ENCODE measurements around the gene BNC2.

The BNC2 gene

DNA sequence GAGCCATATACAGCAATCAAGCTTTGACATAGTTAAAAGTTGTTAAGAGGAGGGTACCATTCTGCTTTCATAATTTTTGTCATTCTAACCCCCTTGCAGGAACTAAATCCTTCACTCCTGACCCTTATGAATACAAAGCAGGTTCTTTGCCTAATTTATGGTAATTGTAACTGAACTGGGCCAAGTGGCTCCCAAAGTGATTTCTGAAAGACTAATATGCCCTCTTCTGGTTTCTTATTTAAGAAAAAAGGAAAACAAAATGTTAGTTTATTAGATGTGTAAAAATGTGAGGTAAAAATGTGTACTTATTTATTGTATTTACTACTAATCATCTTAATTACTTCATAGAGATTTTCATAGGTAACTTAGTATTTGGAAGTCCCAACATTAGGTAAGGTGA is 268.5 kb downstream of the BNC2 start:
- no peak for DNase-seq (ENCODE audit: low spot score)

DNA sequence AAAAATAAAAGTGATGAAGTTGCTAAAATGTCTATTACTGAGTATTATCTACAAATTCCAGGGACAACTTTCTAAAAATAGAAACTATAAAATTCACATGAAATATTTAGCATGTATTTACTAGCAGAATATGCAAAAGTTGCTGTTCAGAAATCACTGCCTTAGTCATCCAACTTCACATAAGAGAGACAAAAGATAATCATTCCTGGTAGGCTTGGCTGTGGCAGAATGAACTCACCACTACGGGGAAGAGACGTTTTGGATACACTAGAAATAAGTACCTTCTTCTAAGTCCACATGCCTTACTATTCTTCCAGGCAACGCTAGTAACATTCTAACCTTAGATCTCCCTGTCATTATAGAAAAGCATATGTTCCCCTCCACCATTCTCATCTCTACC is 272.2 kb downstream of the BNC2 start:
- no peak for DNase-seq (ENCODE audit: low spot score)

DNA sequence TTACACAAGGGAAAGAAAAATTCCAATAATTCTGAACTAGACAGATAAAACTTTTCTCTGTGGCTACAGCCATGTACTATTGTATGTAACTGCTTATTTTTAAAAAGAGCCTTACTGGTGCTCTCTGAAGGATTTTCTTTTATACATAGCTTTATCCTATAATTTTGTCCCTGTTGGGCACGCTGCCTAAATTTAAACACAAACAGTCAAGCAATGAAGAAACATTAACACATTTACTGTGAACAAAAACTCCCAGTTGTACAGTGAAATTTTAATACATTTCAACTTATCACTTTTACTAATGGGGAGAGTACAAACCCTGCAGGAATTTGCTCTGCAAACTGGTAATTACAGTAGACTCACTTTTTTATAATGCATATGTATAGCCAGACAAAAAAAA is 273.3 kb downstream of the BNC2 start:
- DNase-seq (ENCODE audit: low spot score) = no peak

DNA sequence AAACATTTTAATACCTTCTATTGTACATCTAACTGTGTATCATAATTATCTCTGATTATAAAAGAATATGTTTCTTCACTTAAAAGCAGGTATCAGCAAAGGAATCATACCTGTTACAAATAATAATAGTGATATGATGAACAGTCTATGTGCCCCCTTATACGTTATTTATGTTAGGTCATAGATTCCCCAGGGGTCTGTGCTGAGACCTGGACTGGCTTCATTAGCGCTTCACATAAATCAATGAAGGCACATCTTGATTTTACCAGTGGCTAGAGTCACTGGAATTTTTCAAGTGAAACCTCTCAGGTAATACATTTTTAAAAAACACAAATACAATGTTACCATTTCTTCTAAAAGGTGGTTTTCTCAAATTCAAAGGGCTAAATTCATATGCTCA is 275.2 kb downstream of the BNC2 start:
- no peak for DNase-seq (ENCODE audit: low spot score)

DNA sequence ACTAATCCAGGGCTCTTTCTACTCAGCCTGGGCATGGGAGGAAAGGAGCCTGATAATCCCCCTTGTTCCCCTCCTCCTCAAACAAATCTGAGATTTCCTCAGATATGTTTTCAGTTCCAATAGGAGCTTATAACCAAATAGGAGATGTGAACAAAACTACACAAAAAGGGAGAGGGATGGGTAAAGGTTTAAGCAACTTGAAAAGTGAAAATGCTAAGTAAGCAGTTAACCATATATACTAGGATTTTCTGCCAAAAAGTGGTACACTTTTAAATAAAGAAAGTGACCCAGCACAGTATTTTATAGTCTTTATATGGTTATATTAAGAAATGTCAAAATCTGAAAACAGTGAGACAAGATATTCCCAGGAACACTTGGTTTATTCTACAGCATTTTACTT is 275.7 kb downstream of the BNC2 start:
- DNase-seq (ENCODE audit: low spot score) = no peak

DNA sequence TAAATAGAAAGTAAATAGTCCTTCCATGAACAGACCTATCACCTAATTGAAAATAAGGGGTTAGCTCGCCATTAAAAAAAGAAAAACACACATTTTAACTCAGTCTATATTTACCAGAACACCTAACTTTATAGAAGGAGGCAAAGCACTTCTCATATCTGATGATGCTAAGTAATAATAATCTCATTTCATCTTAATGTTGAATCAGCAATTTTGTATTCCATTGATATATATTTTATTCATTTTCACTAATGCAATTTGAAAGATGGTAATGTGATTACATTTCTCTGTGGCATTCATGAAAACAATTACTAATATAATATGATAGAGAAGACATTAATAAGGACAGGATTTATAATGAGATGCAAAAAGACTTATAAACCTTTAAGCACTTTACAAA is 276.7 kb downstream of the BNC2 start:
- DNase-seq (ENCODE audit: low spot score) = no peak

DNA sequence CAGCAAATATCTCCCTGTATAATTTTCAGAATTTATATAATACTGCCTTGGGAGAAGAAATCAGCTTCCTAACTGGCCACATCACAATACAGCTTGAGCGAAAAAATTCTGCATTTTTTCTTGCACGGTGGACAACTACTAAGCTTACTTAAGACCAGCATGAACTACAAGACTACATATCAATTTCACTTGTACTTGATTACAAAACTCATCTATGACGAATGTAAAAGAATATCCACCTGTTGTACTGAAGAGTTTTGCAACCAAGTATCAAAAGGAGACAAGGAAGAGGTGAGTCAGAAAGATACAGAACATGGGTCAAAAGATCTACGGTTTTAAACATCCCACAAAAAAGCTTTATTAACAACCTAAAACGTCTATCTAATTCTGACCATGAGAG is 279.4 kb downstream of the BNC2 start:
- DNase-seq (ENCODE audit: low spot score) = no peak

DNA sequence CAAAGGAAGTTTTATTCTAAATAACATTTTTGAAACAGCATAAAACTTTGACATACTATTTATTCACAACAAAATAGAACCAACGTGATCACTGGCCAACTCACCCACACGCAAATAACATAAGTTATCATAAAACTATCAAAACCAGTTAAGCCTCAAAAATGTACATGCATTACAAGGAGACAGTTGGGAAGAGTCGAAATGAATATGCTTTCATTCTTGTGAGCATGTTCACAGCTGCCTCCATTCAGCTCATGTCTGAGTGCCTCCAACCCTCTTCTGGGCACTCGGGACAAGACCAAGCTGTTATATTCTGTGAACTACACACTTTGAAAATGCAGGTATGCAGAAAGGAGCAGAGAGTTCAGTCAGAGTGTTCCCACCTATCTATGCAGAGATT is 284.9 kb downstream of the BNC2 start:
- no peak for DNase-seq (ENCODE audit: low spot score)

DNA sequence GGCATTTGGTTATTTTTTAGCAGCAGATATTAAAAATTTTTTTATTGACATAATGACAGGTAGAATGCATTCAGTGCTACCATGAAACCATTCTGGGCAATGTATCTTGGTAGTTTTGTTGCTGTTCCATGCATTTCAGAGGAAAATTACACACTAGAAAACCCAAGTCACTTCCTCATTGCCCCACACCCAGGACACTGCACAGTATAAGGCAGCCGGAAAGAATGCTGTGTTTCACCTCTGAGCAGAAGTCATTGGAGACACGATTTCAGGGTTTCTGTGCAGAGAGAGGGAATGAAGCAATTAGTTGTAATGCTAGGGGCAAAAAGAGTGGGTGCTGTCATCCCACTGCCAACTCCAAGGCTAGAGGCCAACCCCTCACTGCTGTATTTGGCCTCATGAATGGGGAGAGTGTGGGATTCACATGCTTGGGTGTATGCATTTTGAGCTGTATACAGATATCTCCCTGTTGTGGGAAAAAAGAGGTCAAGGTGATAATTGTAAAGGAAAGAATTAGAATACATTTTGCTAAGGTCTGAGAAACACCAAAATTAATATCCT is 290.5 kb downstream of the BNC2 start:
- no peak for DNase-seq (ENCODE audit: low spot score)

DNA sequence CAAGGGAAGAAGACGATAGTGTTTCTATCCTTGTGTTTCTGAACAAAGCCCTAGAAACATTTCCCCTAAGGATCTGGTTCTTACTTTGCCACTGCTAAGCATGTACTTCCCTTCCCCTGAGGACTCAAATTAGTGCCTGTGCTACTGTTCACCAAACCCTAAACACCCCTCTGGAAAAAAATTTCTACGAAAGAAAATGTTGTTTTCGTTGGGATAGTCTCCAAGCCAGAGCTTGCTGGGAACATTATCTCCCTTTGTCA is 294.6 kb downstream of the BNC2 start:
- no peak for DNase-seq (ENCODE audit: low spot score)

DNA sequence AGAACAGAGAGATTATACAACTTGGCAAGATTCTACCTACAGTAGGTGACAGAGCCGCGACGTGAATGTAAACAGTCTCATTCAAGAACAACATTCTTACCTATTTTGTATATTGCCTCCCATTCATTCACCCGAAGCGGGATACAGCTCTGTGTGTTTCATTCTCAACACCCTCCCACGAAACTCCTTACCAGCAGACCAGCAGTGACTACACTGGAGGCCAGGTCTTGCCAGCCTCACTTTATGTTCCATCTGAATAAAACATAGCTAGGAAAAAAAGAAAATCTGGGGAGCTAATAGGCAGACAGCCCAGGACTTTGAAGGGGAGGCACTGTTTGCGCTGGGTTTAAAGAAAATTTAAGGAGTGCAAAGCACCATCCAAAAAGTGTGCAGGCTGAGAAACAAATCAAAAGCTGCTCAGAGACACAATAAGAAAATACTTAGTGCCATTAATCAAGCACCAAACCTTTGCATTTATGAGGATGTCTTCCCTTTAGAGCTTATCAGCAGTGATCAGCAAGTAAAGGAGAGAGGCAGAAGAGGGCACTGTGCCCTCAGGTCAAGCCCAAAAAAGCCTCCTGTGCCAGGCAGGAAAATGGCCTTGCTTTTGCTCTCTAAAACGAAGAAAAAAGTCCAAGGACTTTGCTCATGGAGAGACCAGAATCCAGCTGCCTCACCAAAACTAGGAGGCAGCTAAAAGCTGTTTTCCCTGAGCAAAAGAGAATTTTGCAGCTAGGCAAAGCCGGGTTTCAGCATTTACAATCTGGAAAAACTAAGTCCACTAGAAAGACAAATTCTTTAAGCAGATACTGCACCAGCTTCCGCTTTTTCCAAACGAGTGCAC is 295.1 kb downstream of the BNC2 start:
- DNase-seq (ENCODE audit: low spot score) = no peak

DNA sequence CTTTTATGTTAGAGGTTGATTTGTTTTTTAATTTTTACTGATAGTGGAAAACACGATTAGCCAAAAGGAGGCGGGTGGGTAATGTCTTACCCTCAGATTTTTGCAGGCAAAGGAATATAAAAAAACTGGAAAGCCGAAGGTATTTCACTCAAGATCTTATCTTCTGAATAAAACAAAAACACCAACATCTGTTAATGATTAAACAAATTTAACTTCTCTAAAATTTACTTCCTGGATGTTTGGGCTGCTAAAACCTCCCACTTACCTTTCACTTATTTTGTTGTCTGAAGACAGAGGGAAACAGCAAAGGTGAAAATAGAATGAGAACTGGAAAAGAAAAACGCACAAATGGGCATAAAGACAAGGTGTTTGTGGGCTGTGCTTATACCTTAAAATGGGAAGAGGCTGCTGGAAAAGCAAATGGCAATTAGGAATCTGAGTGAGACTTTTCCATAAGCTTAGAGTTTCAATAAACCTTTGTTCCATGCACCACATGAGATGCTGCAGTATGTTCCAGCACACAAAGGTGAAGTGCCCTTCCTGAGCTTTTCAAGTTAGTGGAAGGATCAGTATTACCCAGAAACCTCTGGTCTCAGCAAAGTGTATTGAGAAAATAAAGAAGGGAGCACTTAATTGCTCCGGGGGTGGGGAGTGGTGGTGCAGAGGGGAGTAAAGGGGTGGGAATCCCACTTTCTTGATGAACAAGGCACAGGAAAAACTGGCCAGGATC is 298.3 kb downstream of the BNC2 start:
- no peak for DNase-seq (ENCODE audit: low spot score)

DNA sequence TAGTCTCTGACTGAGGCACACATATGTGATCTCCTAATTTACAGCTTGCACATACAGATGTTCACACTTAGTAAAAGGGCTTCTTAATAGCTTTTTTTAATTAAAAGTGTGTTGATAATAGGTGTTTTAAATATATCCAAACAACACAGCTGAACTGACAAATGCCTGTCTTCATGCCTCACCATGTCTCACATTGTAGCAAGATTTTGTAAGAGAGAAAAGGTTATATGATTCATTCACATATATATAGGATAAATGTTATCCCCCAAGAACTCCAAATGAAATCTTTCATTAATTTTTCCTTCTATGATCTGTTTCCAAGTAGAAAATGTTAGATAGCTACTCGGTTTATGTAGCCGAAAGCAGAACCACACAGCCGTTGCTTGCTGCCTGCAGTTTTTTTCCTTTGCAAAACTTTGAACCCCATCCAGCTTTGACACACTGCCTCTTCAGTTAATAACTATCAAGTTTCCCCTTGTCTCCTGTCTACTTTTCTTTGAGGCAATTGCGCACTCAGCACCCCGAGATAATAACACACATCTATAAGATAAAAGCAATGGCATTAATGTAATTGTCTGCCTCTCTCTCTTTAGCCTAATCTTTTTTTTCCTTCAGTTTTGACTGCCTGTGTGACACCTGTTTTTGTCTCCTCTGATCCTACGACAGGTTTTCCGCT is 299.2 kb downstream of the BNC2 start:
- no peak for DNase-seq (ENCODE audit: low spot score)

DNA sequence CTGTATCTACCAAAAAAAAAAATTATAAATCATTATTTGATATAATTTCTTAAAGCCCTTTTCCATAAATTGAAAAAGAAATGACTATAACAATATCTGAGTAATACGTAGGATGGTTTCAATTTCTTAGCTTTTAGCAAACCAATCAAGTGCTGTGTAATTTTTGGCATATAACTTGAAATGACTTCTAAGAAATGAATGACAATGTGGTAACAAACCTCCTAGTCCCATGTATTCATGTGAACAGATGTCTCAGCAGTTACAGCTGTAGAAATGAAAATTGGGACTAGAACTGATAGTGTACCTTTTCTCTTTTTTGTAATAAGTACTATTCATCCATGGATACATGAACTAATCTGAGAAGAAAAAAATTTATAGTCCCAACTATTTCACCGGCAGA is 307.0 kb downstream of the BNC2 start:
- DNase-seq (ENCODE audit: low spot score) = no peak

DNA sequence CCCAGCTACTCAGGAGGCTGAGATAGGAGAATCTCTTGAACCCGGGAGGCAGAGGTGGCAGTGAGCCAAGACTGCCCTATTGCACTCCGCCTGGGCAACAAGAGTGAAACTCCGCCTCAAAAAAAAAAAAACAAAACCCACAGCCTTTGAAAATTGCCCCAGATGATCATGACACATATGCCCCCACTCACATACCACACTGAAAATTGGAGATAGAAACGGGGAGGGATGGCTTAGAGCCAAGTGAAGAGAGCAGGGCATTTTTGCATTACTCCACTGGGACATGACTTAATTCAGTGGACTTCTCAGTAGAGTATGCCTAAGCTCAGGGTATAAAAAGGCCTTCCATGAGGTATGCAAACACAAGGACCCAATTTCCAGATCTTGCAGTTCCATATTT is 309.3 kb downstream of the BNC2 start:
- no peak for DNase-seq (ENCODE audit: low spot score)

DNA sequence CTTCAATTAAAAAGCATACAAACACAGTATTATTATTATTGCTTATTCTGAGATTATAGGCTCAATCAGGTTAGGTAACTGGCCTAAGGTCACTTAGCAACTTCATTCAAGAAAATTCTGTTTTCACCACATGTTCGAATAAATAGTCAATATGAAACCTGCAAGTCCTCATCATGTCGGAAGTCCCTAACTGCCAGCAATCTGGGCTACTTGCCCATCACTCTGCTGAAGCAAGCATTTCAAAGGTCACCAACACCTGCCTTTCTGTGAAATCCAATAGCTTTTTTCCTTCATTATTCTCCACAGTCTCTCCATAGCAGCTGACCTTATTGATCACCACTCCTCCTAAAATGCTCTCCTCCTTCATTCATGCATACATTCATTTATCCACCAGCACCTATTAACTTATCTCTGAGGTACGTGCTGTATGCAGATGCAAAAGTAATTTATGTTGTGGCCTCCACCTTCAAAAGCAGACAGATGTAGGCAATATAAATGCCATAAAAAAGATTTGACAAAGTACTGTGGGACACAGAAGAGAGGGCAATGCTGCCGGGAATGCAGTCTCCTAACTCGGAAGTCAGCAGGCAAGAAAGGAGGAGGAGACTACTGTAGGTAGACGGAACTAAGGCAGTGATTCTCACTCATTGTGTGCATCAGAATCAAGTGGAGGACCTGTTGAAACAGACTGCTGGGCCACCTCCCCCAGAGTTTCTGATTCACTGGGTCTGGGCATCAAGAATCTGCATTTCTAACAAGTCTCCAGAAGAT is 310.9 kb downstream of the BNC2 start:
- DNase-seq (ENCODE audit: low spot score) = no peak

DNA sequence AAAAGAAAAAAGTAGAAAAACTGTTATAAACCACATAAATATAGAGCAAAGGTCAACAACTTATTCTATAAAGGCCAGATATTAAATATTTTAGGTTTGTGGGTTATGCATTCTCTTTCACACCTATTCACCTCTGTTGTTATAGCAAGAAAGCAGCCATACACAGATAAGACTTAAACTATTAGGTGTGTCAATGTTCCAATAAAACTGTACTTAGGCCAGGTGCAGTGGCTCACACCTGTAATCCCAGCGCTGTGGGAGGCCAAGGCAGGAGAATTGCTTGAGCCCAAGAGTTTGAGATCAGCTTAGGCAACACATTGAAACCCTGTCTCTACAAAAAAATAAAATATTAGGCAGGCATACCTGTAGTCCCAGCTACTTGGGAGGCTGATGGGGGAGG is 314.7 kb downstream of the BNC2 start:
- no peak for DNase-seq (ENCODE audit: low spot score)

DNA sequence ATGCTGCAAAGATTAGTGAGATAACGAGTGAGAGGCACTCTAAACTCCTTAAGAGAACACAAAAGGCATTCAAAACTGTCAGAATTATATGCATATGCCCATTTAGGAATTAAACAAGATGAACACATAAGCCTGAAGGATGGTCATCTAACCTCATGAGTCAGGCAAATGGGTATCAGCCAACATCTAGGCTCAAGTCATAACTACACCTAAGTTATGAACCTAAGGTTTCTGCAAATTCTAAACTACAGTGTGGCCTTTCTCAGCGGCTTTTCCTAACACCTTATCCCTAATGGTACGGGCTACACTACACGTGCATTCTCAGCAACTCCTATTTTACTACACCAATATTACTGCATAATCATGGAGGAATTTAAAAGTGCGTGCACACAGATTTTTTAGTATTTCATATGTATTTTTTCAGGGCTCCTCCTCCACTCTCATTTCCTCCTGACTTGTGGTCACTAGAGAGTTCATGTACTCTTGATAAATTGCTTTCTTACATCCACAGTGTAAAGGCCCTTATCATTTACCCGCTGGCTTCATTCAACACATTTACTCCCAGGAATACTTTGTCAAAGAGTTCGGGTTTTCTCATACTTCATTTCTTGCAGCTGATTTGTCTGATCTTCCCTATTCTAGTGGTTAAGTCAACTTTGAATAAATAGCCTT is 316.5 kb downstream of the BNC2 start:
- no peak for DNase-seq (ENCODE audit: low spot score)

DNA sequence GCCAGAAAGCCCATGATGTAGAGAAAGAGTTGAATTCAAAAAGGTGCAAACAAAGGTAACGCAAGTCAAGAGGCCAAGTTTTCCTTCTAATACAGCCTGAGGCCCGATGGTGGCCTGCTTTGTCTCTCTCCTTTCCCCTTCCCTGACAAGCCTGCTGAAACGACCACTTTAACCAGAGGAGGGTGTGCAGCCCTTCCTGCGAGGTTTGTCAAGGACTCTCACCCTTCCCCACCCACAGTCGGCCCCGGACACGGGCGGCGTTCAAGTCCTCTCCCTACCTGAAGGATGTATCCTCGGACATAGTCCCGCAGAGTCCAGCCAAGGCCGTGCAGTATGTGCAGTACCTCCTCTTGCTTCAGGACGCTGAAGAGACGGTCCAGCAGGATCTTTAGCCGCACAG is 318.2 kb downstream of the BNC2 start:
- no peak for DNase-seq (ENCODE audit: low spot score)

DNA sequence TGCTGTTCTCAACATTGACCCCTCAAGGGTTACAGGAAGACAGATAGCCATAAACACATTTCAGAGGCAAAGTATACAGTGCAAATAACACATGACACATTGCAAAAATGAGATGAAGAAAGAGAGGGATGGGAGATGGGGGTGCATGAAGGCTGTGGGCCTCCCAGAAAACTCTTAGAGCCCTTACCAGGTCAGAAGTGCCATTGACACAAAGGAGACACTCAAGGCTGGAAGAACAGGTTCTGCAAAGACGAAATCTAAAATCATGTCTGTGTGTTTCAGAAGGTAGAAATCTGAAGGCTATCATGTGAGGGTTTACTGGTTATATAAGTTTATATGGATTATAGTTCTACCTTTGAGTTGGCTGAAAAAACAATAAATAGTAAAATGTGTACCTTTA is 318.8 kb downstream of the BNC2 start:
- no peak for DNase-seq (ENCODE audit: low spot score)

DNA sequence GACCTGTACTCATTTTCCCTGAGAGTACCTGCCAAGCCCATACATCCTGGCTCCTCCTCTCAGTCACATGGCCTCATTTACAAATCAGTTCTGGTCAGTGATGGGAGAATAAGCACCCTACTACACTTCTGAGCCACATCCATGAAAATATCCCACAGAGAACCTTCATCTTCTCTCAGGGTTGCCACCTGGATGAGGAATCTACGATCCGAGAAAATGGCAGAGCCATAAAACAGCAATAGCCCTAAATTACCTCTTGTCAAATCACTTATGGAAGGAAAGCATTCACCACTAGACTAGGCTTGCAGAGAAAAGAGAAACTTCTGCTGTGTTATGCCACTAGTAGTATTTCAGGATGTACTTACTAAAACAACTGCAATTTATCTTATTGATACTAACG is 324.8 kb downstream of the BNC2 start:
- no peak for DNase-seq (ENCODE audit: low spot score)

DNA sequence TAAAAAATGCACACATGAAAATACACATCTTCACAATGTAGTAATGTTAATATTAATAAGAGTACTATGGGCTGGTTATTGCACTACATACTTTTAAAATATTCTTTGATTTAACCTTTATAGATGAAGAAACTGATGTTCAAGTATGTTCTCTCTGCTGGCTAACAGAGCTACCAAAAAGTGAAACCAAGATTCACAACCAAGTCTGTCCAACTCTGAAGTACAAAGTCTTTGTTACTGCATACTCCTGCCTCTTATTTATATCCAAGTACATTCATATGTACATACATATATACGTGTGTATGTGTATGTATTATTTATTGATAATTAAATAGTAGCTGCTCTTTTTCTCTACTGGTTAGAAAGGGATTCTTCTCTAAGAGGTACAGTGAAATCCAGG is 325.6 kb downstream of the BNC2 start:
- DNase-seq (ENCODE audit: low spot score) = no peak
